HTR-8/SVneo (cell line): ENCODE results near the gene IGFBP3.

Experiments
- DNase-seq: peaks from one replicate; pipeline ENCODE4 v3.0.0; 2011; ENCODE audit warnings: low spot score, mixed read lengths; ENCODE audit not compliant: insufficient read length
- FAIRE-seq: peaks from 2 replicates; lab custom pipeline; 2011; peaks lifted over from hg19 to GRCh38; lab: Jason Lieb, UNC

IGFBP3 gene

DNA sequence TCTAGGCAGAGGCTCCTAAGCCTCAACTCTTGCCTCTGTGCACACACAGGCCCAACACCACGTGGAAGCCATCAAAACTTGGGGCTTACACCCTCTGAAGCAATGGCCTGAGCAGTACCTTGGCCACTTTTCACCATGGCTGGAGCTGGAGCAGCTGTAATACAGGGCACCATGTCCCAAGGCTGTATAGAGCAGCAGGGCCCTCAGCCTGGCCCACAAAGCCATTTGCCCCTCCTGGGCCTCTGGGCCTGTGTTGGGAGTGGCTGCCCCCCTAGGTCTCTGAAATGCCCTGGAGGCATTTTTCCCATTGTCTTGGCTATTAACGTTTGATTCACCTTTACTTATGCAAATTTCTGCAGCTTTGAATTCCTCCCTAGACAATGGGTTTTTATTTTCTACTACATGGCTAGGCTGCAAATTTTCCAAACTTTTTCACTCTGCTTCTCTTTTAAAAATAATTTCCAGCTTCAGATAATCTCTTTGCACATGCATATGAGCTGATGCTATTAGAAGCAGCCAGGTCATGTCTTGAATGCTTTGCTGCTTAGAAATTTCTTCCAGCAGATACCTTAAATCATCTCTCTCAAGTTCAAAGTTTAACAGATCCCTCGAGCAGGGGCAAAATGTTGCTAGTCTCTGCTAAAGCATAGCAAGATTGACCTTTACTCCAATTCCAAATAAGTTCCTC is 42.5 kb downstream of the IGFBP3 start:
- no peak for FAIRE-seq
- no peak for DNase-seq

DNA sequence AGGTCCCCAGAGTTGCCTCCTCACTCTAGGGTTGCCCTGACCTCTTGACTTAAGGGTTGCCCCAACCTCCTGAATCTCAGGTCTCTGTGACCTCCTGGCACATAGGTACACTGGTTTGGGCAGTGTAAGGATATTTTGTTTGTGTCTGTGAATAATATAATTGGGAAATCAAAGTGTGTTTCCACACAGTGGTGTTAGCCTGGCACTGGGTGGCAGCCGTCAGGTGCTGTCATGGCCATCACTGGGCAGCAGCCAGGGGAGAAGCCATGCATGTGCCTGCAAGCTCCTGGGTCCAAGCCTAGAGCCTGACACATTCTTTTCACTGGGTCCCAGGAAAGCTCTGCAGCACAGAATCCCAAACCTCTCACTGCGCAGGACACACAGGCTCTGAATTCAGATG is 44.6 kb downstream of the IGFBP3 start:
- FAIRE-seq: no peak
- no peak for DNase-seq

DNA sequence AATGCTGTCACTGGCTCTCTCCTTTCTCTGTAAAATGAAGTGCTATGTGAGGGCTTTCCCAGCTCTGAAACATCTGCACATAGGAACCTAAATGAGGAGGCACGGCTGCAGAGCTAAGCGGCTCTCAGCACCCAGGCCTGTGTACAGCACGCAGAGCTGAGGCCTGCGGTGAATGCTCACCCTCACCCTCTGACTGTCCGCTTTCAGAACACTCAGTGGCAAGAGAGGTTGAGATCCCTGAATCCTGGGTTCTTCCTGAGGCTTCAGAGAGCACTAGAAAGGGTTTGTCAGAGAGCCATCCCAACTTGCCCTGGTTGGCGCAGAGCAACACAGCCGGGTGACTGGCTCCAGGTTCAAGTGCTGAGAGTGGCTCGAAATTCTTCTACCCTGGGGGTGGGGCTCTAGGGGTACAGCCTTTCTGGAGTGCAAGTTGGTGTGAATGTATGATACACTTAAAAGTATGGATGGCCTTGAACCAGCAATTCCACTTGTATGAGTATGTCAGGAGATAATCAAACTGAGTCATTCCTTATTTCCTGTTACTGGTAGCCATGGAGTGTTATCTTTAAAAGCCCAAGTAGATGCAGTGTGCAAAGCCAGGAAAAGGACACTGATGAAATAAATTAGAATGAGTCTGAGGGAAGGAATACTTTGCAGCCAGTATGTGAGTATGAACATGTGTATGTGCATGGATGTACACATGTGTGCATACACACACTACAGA is 46.5 kb downstream of the IGFBP3 start:
- DNase-seq: peak; percentile 43
- FAIRE-seq: peak; percentile 62

DNA sequence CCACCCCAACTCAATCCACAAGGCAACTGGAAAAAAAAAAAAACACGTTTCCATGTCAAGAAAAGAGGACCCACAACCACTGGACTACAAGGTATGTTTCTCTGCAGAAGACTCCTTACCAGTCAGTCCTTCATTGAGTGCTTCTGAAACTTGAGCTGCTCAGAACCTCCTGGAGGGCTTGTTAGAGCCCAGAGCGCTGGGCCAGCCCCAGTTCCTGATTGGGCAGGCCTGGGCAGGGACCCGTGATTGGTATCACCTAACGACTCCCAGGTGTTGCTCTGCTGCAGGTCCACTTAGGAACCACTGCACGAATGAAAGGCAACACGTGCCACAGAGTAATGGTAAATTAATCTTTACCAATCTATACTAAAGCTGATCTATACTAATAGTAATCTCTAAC is 47.7 kb downstream of the IGFBP3 start:
- DNase-seq (no peak), FAIRE-seq (no peak)

DNA sequence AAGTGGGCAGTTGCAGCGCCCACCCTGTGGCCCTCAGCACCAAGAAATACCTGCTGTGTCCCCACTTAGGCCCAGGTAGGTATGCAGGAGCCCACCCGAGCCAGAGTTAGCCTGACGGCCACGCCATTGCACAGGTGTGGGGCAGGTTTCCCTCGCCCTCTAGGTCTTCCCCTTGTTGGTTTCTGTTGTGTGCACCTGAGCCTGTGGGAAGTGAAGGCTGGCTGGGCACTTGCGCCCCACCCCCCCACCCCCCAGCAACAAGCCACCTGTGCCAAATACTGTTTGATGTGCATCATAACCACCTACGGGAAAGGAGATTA is 48.1 kb downstream of the IGFBP3 start, which contains the start of gene CCDC201:
TSS of gene CCDC201 (minus strand) at position 48 of the 320 bp plus-strand sequence. CDS start 75 bp downstream, outside the sequence.
- DNase-seq: no peak
- FAIRE-seq: no peak

DNA sequence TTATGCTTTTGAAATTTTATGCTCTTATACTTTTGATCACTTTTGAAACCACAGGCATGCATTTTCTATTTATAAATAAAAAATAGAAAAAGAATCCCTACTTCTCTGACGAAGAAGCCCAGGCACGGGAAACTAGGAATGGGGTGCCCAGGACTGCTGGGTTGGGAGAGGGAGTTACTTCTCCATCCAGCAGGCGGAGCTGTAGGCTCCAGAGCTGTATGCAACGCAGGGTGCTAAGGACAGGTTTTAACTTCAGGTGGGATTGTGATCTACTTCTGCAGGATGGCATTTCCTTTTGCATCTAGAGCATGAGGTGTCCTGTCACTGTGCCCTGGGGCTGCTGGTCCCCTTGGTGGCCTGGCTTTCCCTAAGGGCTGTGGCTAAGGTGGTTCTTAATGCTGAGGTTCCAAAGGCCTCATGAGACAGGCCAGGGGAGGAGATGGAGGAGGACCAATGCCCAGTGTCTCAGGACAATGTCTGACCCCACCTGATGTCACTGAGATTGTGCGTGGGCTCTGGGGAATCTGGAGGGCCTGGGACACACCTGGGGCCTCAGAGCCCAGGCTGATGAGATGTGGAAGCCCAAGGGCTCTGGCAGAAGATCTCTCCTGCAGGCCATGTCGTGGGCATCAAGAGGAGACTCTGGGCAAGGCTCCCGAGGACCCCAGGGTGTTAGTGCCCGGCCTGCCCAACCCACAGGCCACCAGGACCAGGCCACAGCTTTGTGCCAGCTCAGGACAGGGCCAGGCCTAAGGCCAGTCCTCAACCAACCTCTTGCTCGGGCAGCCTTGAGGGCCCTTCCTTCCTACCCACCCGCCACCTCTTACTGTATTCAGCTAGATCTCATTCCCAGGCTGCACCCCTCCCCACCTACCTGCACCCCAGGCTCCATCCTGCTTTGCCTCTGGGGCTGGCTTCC is 48.7 kb downstream of the IGFBP3 start:
- no peak for DNase-seq
- no peak for FAIRE-seq

DNA sequence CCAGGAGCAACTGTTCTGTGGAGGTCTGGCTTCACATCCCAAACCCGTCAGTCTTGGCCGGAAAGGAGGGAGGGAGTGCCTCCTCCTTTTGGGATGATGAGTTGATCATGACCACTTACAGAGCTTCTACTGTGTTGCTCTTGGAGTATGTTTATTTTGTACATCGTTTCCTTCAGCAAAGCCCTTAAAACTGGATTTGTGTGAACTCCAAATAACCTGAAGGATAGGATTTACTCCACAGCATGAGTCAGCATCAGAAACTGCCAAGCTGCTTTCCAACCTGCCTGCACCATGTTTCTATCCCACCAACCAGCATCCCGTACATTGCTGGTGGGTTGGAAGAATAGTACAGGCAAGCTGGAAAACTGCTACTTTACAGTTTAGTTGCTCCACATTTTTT is 51.6 kb downstream of the IGFBP3 start:
- DNase-seq (no peak), FAIRE-seq (no peak)

DNA sequence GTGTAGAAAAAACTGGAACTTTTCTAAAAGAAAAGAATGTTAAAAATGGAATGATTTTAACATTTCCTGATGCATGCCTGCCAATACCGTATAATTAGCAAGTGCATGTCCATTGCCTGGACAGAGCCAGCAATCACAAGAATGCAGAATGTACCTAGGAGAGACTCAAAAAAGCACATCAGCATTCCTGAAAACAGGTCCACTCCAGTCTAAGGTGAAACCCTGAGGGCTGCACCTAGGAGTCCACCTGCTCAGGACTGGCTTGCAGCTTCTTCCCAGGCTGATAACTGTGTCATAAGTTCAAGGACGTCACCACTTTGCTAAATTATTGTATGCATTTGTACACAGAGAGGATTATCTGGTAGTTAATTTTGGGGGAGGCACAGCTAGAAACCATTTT is 53.6 kb downstream of the IGFBP3 start:
- DNase-seq (no peak), FAIRE-seq (no peak)

DNA sequence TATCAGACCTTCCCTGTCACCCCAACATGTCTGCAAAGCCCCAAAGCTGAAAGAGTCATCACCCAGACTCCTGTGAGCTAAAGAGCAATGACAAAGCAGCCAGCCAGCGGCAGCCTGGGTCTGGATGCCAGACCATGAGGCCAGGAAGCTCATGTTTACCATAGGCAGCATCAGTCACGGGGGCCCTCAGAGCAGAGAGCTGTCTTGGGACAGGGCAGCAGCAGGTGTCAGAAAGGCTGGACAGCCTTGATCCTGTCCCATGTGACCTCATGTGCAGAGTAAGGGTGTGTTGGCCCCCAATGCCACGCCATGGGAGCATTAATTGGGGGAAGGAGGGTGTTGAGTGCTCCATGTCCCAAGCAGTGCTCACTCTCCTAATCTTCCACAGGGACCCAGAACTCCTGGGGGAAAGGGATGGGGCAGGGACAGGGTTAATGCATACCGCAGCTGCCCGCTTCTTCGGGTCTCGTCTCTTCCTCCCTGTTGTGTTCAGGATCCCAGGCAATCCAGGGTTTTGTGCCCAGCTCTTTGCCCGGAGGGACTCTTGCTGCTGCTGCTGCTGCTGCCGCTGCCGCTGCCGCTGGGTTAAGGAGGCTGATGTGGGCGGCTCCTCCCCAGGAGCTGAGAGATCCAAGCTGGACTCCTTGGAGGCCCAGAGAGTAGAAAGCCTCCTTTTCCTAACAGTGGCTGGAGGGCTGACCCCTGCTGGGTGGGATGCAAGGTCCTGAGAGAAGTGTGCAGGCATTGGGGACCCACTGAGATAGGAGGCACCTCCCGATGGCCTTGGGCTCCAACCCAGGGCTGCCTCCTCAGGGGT is 55.3 kb downstream of the IGFBP3 start:
- FAIRE-seq (no peak), DNase-seq (no peak)

DNA sequence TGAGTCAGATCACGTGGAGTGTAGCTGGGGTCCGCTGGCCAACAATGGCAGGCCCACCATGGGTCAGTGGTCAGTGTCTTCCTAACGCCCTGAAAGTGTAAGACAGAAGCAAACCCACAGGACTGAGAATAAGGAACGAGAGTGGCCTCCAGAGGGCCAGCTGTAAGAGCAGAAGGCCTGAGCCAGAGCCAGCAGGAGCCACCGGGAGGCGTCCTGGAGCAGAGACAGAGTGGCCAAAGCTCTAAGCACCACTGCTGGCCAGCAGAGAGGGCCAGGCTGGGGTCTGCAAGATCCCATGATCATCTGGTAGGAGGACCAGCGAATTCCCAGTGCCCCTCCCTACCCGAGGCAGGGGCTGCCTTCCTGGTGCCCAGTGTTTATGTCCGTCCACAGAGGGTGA is 57.4 kb downstream of the IGFBP3 start:
- DNase-seq: no peak

More for the DNA sequence above, 57.4 kb downstream of the IGFBP3 start:
- no peak for FAIRE-seq
